Tibial nerve (tissue), 4 donors: ENCODE results near the gene RAB9A. TPM values are rescaled to one million over a fixed set of nuclear protein-coding genes. Genes with fewer than 3 reads are reported as not detected.

Experiments used
- DNase-seq, 2 donors: peaks; one replicate each; pipeline ENCODE4 v3.0.0-alpha.2; 2019; ENCODE audit warnings: low spot score in 2 of 2
- H3K27ac ChIP-seq, 4 donors: fragments of 200-600 bp; sonication (generic) in 3 of 4; one replicate each; pipeline ENCODE4 v1.5.1; 2017 to 2019; ENCODE audit warnings: mild to moderate bottlenecking in 1 of 4
- H3K27me3 ChIP-seq, 2 donors: fragments of 200-600 bp; sonication (generic) in 1 of 2; one replicate each; pipeline versions ENCODE4 v1.5.1 to v1.6.0; 2017 to 2019
- H3K36me3 ChIP-seq, 3 donors: fragments of 200-600 bp; sonication (generic); one replicate each; pipeline ENCODE4 v1.5.1; 2018 to 2019
- H3K4me1 ChIP-seq, 4 donors: fragments of 200-600 bp; sonication (generic) in 3 of 4; one replicate each; pipeline ENCODE4 v1.5.1; 2017 to 2019
- H3K4me3 ChIP-seq, 4 donors: fragments of 200-600 bp; sonication (generic) in 3 of 4; one replicate each; pipeline ENCODE4 v1.5.1; 2017 to 2019; ENCODE audit warnings: mild to moderate bottlenecking in 1 of 4, moderate library complexity in 1 of 4
- H3K9me3 ChIP-seq, 4 donors: fragments of 200-600 bp; sonication (generic) in 3 of 4; one replicate each; pipeline ENCODE4 v1.5.1; 2017 to 2019
- CTCF ChIP-seq, 5 experiments: fragments of 200-600 bp in 3 of 5; fragments of 450-650 bp in 2 of 5; sonication (generic) in 3 of 5; IDR thresholded peaks; one replicate each; pipeline ENCODE4 v1.5.1; 2016 to 2019; ENCODE audit warnings: antibody characterized with exemption in 5 of 5, mild to moderate bottlenecking in 3 of 5, moderate library complexity in 2 of 5
- EP300 ChIP-seq, 2 donors: sonication (generic); formaldehyde crosslinking; IDR thresholded peaks; one replicate each; pipeline ENCODE4 v1.6.1; 2017; ENCODE audit warnings: antibody characterized with exemption in 2 of 2, mild to moderate bottlenecking in 1 of 2
- POLR2A ChIP-seq, 2 donors: fragments of 450-650 bp; IDR thresholded peaks; one replicate each; pipeline ENCODE4 v1.6.1; 2017; ENCODE audit warnings: antibody characterized with exemption in 2 of 2, mild to moderate bottlenecking in 2 of 2, moderate library complexity in 2 of 2
- WGBS, 2 donors: methylation state at CpG; one replicate each; pipeline ENCODE4 v1.1.5; 2018; 5-methylcytosine and 5-hydroxymethylcytosine counted together
- total RNA-seq, 4 donors: library from RNA; depleted of rRNA; stranded (reverse); fragments of >200 nt; gene quantifications; one replicate each; pipeline ENCODE4 v1.1.0, GENCODE V29; 2016

RAB9A gene
- total RNA-seq, 4 donors from 2014 or later, result 20.1 to 69.5 (median 24.9) TPM

- Histone ChIP-seq H3K27ac (no peak overlapping the region), H3K27me3 (peaks cover 0 to 5% of the 10 kb centered on the region in 2 donors), H3K4me3 (no peak overlapping the region), H3K4me1 (no peaks in the 10 kb centered on the region), H3K36me3 (no peaks in the 10 kb centered on the region), H3K9me3 (no peaks in the 10 kb centered on the region)
- no peak for DNase-seq
- 32 to 48% methylated on average over 3 of the region's 3 CpGs for WGBS, 2 donors
- no peak for TF ChIP-seq CTCF (IDR thresholded peaks at IDR 0.05)
- no peak for TF ChIP-seq EP300 (IDR thresholded peaks at IDR 0.05)
- no peak for TF ChIP-seq POLR2A (IDR thresholded peaks at IDR 0.05)
These were observed 3.7 kb upstream of the RAB9A start for GRCh38 chrX:13685126-13685763.

DNA sequence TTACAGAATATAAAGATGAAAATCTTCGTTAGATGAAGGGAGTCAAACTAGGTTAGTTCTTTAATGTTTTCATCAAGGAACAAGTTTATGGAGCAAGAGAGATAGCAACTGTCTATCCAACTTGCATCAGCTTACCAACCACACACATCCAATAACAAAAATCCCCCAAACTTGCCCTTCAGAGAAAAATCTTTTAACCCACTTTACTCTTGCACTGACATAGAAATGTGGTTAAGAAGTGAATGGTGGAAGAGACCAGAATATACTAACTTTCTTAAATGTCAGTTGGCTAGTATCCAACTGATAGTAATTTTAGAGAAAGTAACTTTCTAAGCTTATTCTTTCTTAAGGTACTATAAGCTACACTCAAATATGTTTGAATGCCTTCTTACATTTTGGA, 1.7 kb upstream of the RAB9A start:
- no peak overlapping the region for H3K4me3 ChIP-seq
- no peaks in the 10 kb centered on the region for H3K9me3 ChIP-seq
- WGBS, 2 donors, result 86 to 90% methylated on average over 1 of the region's 1 CpG
- no peaks in the 10 kb centered on the region for H3K36me3 ChIP-seq
- no peak for TF ChIP-seq CTCF (IDR thresholded peaks at IDR 0.05)
- no peak for TF ChIP-seq POLR2A (IDR thresholded peaks at IDR 0.05)
- no peak for TF ChIP-seq EP300 (IDR thresholded peaks at IDR 0.05)
- H3K4me1 ChIP-seq, result peaks cover 0 to 9% (median 8%) of the 10 kb centered on the region in 4 donors
- peaks cover 0 to 5% of the 10 kb centered on the region in 2 donors for H3K27me3 ChIP-seq
- DNase-seq, result no peak
- H3K27ac ChIP-seq, result no peak overlapping the region

- Histone ChIP-seq H3K27me3 (peaks cover 0 to 5% of the 10 kb centered on the region in 2 donors), H3K27ac (peak overlapping the region; percentile 92 to 98 (median 96)), H3K36me3 (no peaks in the 10 kb centered on the region), H3K9me3 (no peaks in the 10 kb centered on the region), H3K4me1 (peaks cover 0 to 21% (median 13%) of the 10 kb centered on the region in 4 donors), H3K4me3 (peak overlapping the region; percentile 80 to 87 (median 84))
- no peak for TF ChIP-seq EP300 (IDR thresholded peaks at IDR 0.05)
- TF ChIP-seq POLR2A (IDR thresholded peaks at IDR 0.05), result no peak
- TF ChIP-seq CTCF (IDR thresholded peaks at IDR 0.05), result no peak
- 11 to 16% methylated on average over 13 of the region's 13 CpGs for WGBS, 2 donors
- DNase-seq, result no peak
These were observed 457 bp upstream of the RAB9A start for GRCh38 chrX:13688384-13688957.

GRCh38 chrX:13689741-13690211, 848 bp downstream of the RAB9A start:
- H3K4me3 ChIP-seq, result peak overlapping the region; percentile 80 to 87 (median 84)
- no peaks in the 10 kb centered on the region for H3K9me3 ChIP-seq
- peaks cover 0 to 33% (median 25%) of the 10 kb centered on the region in 4 donors for H3K4me1 ChIP-seq
- no peaks in the 10 kb centered on the region for H3K36me3 ChIP-seq
- TF ChIP-seq EP300 (IDR thresholded peaks at IDR 0.05), result no peak
- TF ChIP-seq CTCF (IDR thresholded peaks at IDR 0.05), result no peak
- TF ChIP-seq POLR2A (IDR thresholded peaks at IDR 0.05), result no peak
- peaks cover 0 to 5% of the 10 kb centered on the region in 2 donors for H3K27me3 ChIP-seq
- DNase-seq, result no peak
- WGBS, 2 donors, result 0 to 7% methylated on average over 16 of the region's 16 CpGs
- H3K27ac ChIP-seq, result peak overlapping the region; percentile 92 to 98 (median 96)

- no peaks in the 10 kb centered on the region for H3K36me3 ChIP-seq
- no peaks in the 10 kb centered on the region for H3K9me3 ChIP-seq
- peaks cover 0 to 5% of the 10 kb centered on the region in 2 donors for H3K27me3 ChIP-seq
- H3K4me1 ChIP-seq, result peaks cover 0 to 42% (median 28%) of the 10 kb centered on the region in 4 donors
- no peak for TF ChIP-seq EP300 (IDR thresholded peaks at IDR 0.05)
- no peak for TF ChIP-seq CTCF (IDR thresholded peaks at IDR 0.05)
- no peak for TF ChIP-seq POLR2A (IDR thresholded peaks at IDR 0.05)
- 65 to 77% methylated on average over 3 of the region's 3 CpGs for whole genome bisulfite sequencing, 2 donors
- DNase-seq, result no peak
- peak overlapping the region in 1 of 4 donors; percentile 80 for H3K4me3 ChIP-seq
- H3K27ac ChIP-seq, result peak overlapping the region in 2 of 4 donors; percentile 55 to 98
These were observed 1.9 kb downstream of the RAB9A start for GRCh38 chrX:13690836-13691235.
